ENCODE measurements around the gene GCC2. TPM values are rescaled to one million over a fixed set of nuclear protein-coding genes. Genes with fewer than 3 reads are reported as not detected.

Gene GCC2
- total and polyA plus RNA-seq, 2 of the 13 experiments (the other 11 are each of a cell fraction or from before 2014, with no cell fraction given) = 17.6 to 22.5 TPM

GRCh38 chr2:108448678-108449409 lies at the start of gene GCC2 (continued):
- TF ChIP-seq PTBP1 (IDR thresholded peaks at IDR 0.05; ENCODE audit: low read depth, low read length, poor library complexity, severe bottlenecking) (peak; percentile 1), ZNF414 (CRISPR knock-in tag; IDR thresholded peaks at IDR 0.05) (no peak), FOXM1 (CRISPR knock-in tag; IDR thresholded peaks at IDR 0.05) (no peak), ZNF609 (CRISPR knock-in tag; IDR thresholded peaks at IDR 0.05; ENCODE audit: borderline replicate concordance) (peak; percentile 63; the same call in 1 of the 2 replicates), RBM22 (optimal IDR thresholded peaks at IDR 0.05; ENCODE audit: low read length) (peak; percentile 98), ZMAT3 (CRISPR knock-in tag; conservative IDR thresholded peaks at IDR 0.05) (peak; percentile 94; the same call in 1 of the 2 replicates), KAT2B (IDR thresholded peaks at IDR 0.05; ENCODE audit: borderline replicate concordance, low read depth, low read length) (no peak), KDM5A (IDR thresholded peaks at IDR 0.05; ENCODE audit: borderline replicate concordance, low read length) (peak; percentile 80), ZFYVE20 (CRISPR knock-in tag; IDR thresholded peaks at IDR 0.05; ENCODE audit: borderline replicate concordance, low read depth) (0 out of 2 replicates have a peak, but pooled peaks have one; percentile 27), NFRKB (IDR thresholded peaks at IDR 0.05) (no peak), HDAC6 (IDR thresholded peaks at IDR 0.05; ENCODE audit: low read depth, low read length) (no peak), ZNF326 (CRISPR knock-in tag; IDR thresholded peaks at IDR 0.05; ENCODE audit: borderline replicate concordance) (no peak), ATF6 (CRISPR knock-in tag; conservative IDR thresholded peaks at IDR 0.05) (no peak; the same call in 1 of the 2 replicates), AFF4 (CRISPR knock-in tag; IDR thresholded peaks at IDR 0.05) (peak; percentile 33; the same call in 1 of the 2 replicates), ZFP37 (CRISPR knock-in tag; IDR thresholded peaks at IDR 0.05; ENCODE audit: borderline replicate concordance) (peak; percentile 55), ZNF337 (CRISPR knock-in tag; IDR thresholded peaks at IDR 0.05; ENCODE audit: borderline replicate concordance, low read depth) (peak; percentile 56; the same call in 1 of the 2 replicates), PRPF4 (IDR thresholded peaks at IDR 0.05; ENCODE audit: low read depth, low read length, poor library complexity, severe bottlenecking) (no peak)
